HepG2 (cell line): Measurements from ENCODE around the gene ZFAND2B. TPM values are rescaled to one million over a fixed set of nuclear protein-coding genes. Genes with fewer than 3 reads are reported as not detected.

ENCODE experiments used
- ATRX ChIP-seq: sonication (generic); formaldehyde crosslinking; IDR thresholded peaks from 2 replicates; pipeline ENCODE4 v1.4.0; 2020; ENCODE audit warnings: missing genetic modification reagents, borderline replicate concordance
- BRD4 ChIP-seq: sonication (generic); formaldehyde crosslinking; IDR thresholded peaks from 2 replicates; pipeline ENCODE4 v1.4.0; 2020; ENCODE audit warnings: missing genetic modification reagents
- DR1 ChIP-seq: sonication (generic); formaldehyde crosslinking; IDR thresholded peaks from 2 replicates; pipeline ENCODE4 v1.8.0; 2021; ENCODE audit warnings: mild to moderate bottlenecking, missing genetic modification reagents, inconsistent platforms
- ELF4 ChIP-seq: sonication (generic); formaldehyde crosslinking; IDR thresholded peaks from 2 replicates; pipeline ENCODE4 v1.5.0; 2020; ENCODE audit warnings: missing genetic modification reagents, mild to moderate bottlenecking, moderate library complexity, borderline replicate concordance
- GATAD1 ChIP-seq: IDR thresholded peaks from 2 replicates; pipeline ENCODE4 v1.6.1; 2016; ENCODE audit warnings: missing genetic modification reagents, missing compliant biosample characterization
- HNF4A ChIP-seq: sonication (generic); formaldehyde crosslinking; IDR thresholded peaks from 2 replicates; pipeline ENCODE4 v1.4.0; 2020; ENCODE audit warnings: missing genetic modification reagents
- HNRNPL ChIP-seq: fragments of 200-400 bp; formaldehyde crosslinking; IDR thresholded peaks from 2 replicates; pipeline ENCODE4 v1.6.1; 2017; ENCODE audit warnings: mild to moderate bottlenecking, low read depth, low read length
- KLF9 ChIP-seq: IDR thresholded peaks from 2 replicates; pipeline ENCODE4 v1.6.1; 2016; ENCODE audit warnings: low read depth
- NONO ChIP-seq, 2 experiments: fragments of 450-650 bp in 1 of 2; sonication (generic) in 1 of 2; formaldehyde crosslinking in 1 of 2; IDR thresholded peaks in 1 of 2; conservative IDR thresholded peaks in 1 of 2; 2 replicates each; pipeline versions ENCODE4 v1.6.1 to v1.8.0; 2017 to 2022; ENCODE audit warnings: mild to moderate bottlenecking in 1 of 2, missing genetic modification reagents in 1 of 2, moderate library complexity in 1 of 2
- PLRG1 ChIP-seq: fragments of 450-650 bp; conservative IDR thresholded peaks from 2 replicates; pipeline ENCODE4 v1.6.1; 2016
- POGK ChIP-seq: sonication (generic); formaldehyde crosslinking; conservative IDR thresholded peaks from 2 replicates; pipeline ENCODE4 v1.8.0; 2022; ENCODE audit warnings: mild to moderate bottlenecking, moderate library complexity, missing genetic modification reagents
- POLR2A ChIP-seq, 2 experiments: IDR thresholded peaks; 2 replicates each; pipeline ENCODE4 v1.6.1; 2011; ENCODE audit warnings: low read depth in 2 of 2, low read length in 2 of 2, mild to moderate bottlenecking in 1 of 2, moderate library complexity in 1 of 2; ENCODE audit not compliant: insufficient read depth in 1 of 2
- RBAK ChIP-seq: sonication (generic); formaldehyde crosslinking; IDR thresholded peaks from 2 replicates; pipeline ENCODE4 v1.5.1; 2020; ENCODE audit warnings: mild to moderate bottlenecking, missing genetic modification reagents
- SALL1 ChIP-seq: sonication (generic); formaldehyde crosslinking; IDR thresholded peaks from 2 replicates; pipeline ENCODE4 v1.8.0; 2022; ENCODE audit warnings: mild to moderate bottlenecking, missing genetic modification reagents
- SKI ChIP-seq: fragments of 450-650 bp; IDR thresholded peaks from one replicate; pipeline ENCODE4 v1.6.1; 2018; ENCODE audit warnings: mild to moderate bottlenecking; ENCODE audit not compliant: partially characterized antibody
- ZBTB38 ChIP-seq: sonication (generic); formaldehyde crosslinking; IDR thresholded peaks from 2 replicates; pipeline ENCODE4 v1.5.1; 2020; ENCODE audit warnings: mild to moderate bottlenecking, missing genetic modification reagents
- ZFP36L1 ChIP-seq: sonication (generic); formaldehyde crosslinking; IDR thresholded peaks from 2 replicates; pipeline ENCODE4 v1.8.0; 2022; ENCODE audit warnings: mild to moderate bottlenecking, missing genetic modification reagents, moderate library complexity
- ZFY ChIP-seq: sonication (generic); formaldehyde crosslinking; IDR thresholded peaks from 2 replicates; pipeline ENCODE4 v1.4.0; 2020; ENCODE audit warnings: missing genetic modification reagents
- ZNF160 ChIP-seq: sonication (generic); formaldehyde crosslinking; IDR thresholded peaks from 2 replicates; pipeline ENCODE4 v1.8.0; 2022; ENCODE audit warnings: mild to moderate bottlenecking, inconsistent platforms, missing genetic modification reagents
- ZNF235 ChIP-seq: sonication (generic); formaldehyde crosslinking; IDR thresholded peaks from 2 replicates; pipeline ENCODE4 v1.8.1; 2023; ENCODE audit warnings: mild to moderate bottlenecking, missing genetic modification reagents, borderline replicate concordance
- ZNF543 ChIP-seq: sonication (generic); formaldehyde crosslinking; IDR thresholded peaks from 2 replicates; pipeline ENCODE4 v1.4.0; 2020; ENCODE audit warnings: mild to moderate bottlenecking, missing genetic modification reagents
- polyA plus RNA-seq, 8 experiments: library from polyadenylated mRNA; depleted of rRNA in 3 of 8; stranded (reverse) in 7 of 8; unstranded in 1 of 8; fragments of >200 nt; fragmentation: Illumina TruSeq in 4 of 8; extraction: Trizol in 4 of 8; gene quantifications; 2 replicates each; pipeline versions ENCODE4 v1.2.1 to v1.2.3, GENCODE V29; 2011 to 2016; ENCODE audit warnings: low read depth in 4 of 8, missing spikeins in 1 of 8, mixed read lengths in 1 of 8; ENCODE audit not compliant: insufficient read depth in 1 of 8
- total RNA-seq, 5 experiments: library from RNA; depleted of rRNA; stranded (reverse); fragments of >200 nt; fragmentation: Illumina TruSeq; extraction: Trizol; gene quantifications; 2 replicates each; pipeline ENCODE4 v1.2.3, GENCODE V29; 2016; ENCODE audit warnings: low read depth in 1 of 5
- TF ChIP-seq, protein P1 (sequence below): sonication (generic); formaldehyde crosslinking; IDR thresholded peaks from 2 replicates; pipeline ENCODE4 v1.4.0; 2020; ENCODE audit warnings: missing genetic modification reagents
- TF ChIP-seq, protein P2 (sequence below): sonication (generic); formaldehyde crosslinking; IDR thresholded peaks from 2 replicates; pipeline ENCODE4 v1.9.0; 2021; ENCODE audit warnings: missing genetic modification reagents, mild to moderate bottlenecking, borderline replicate concordance
- TF ChIP-seq, protein P3 (sequence below): sonication (generic); formaldehyde crosslinking; IDR thresholded peaks from 2 replicates; pipeline ENCODE4 v1.8.0; 2022; ENCODE audit warnings: low read depth, missing genetic modification reagents

The ZFAND2B gene
- total and polyA plus RNA-seq, 2 of the 13 experiments (the other 11 are each of a cell fraction or from before 2014, with no cell fraction given), result 53.3 to 115 TPM

DNA sequence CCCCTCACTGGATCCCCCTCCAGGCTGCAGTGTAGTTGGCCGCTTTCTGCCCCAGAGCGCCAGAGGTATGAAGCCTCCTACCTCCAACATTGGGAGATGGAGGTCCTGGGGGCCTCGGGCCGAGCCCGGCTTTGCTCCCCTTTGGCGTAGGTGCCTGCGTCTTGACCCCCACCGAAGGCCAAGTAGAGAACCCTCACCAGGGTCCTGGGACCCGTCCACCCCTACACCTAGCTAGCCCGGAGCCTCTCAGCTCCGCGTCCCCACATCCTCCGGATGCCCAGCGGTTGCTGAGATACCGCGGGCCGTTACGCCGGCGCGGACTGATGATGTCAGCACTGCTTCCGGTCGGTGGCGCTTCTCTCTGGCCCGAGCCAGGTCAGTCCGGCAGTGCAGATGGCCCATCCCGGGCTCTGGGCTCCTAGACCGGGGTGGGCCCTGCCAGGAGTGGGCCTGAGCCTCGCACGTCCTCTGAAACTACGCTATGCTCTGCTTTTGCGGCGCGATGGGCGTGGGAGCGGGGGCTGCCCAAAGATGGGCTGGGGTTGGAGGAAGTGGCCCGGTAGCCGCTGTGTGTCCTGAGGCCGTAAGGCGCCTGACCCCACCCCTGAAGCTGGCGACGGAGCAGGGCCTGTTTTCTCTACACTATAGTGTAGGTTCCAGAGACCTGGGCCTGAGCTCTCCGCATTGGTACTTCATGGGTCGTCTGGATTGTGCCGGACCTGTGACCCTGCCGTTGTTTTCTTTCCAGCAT lies 38.7 kb downstream of the ZFAND2B start, which contains the start of the genes GLB1L and STK16 (continued):
- TF ChIP-seq, protein P1, sequence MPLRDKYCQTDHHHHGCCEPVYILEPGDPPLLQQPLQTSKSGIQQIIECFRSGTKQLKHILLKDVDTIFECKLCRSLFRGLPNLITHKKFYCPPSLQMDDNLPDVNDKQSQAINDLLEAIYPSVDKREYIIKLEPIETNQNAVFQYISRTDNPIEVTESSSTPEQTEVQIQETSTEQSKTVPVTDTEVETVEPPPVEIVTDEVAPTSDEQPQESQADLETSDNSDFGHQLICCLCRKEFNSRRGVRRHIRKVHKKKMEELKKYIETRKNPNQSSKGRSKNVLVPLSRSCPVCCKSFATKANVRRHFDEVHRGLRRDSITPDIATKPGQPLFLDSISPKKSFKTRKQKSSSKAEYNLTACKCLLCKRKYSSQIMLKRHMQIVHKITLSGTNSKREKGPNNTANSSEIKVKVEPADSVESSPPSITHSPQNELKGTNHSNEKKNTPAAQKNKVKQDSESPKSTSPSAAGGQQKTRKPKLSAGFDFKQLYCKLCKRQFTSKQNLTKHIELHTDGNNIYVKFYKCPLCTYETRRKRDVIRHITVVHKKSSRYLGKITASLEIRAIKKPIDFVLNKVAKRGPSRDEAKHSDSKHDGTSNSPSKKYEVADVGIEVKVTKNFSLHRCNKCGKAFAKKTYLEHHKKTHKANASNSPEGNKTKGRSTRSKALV (CRISPR knock-in tag), result peak; percentile 64; the same call in 1 of the 2 replicates
- TF ChIP-seq ZNF160 (CRISPR knock-in tag) (peak; percentile 47; the same call in 1 of the 2 replicates), HNRNPL (peak; percentile 75; the same call in 1 of the 2 replicates), RBAK (CRISPR knock-in tag) (no peak), ZNF235 (CRISPR knock-in tag) (peak; percentile 90; the same call in 1 of the 2 replicates), POGK (peak; percentile 92), ELF4 (CRISPR knock-in tag) (no peak), GATAD1 (peak; percentile 99), ZBTB38 (CRISPR knock-in tag) (peak; percentile 78), HNF4A (CRISPR knock-in tag) (peak; percentile 58), ZFY (CRISPR knock-in tag) (peak; percentile 100), ATRX (CRISPR knock-in tag) (no peak), KLF9 (CRISPR knock-in tag) (peak; percentile 49; the same call in 1 of the 2 replicates), DR1 (CRISPR knock-in tag) (peak; percentile 86), SKI (peak; percentile 36), BRD4 (CRISPR knock-in tag) (peak; percentile 97), NONO (IDR thresholded peaks at IDR 0.05) (no peak), NONO (CRISPR knock-in tag; conservative IDR thresholded peaks at IDR 0.05) (peak; percentile 98), ZFP36L1 (CRISPR knock-in tag) (no peak; the same call in 1 of the 2 replicates), ZNF543 (CRISPR knock-in tag) (no peak), SALL1 (peak; percentile 86), PLRG1 (no peak), POLR2A (IDR thresholded peaks at IDR 0.05; ENCODE audit: insufficient read depth in 1 of 2, low read depth in 2 of 2, low read length in 2 of 2) (peak in 1 of 2 experiments; percentile 91; a peak in 2 of 4 replicates)
- TF ChIP-seq, protein P2, sequence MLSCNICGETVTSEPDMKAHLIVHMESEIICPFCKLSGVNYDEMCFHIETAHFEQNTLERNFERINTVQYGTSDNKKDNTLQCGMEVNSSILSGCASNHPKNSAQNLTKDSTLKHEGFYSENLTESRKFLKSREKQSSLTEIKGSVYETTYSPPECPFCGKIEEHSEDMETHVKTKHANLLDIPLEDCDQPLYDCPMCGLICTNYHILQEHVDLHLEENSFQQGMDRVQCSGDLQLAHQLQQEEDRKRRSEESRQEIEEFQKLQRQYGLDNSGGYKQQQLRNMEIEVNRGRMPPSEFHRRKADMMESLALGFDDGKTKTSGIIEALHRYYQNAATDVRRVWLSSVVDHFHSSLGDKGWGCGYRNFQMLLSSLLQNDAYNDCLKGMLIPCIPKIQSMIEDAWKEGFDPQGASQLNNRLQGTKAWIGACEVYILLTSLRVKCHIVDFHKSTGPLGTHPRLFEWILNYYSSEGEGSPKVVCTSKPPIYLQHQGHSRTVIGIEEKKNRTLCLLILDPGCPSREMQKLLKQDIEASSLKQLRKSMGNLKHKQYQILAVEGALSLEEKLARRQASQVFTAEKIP (CRISPR knock-in tag), result no peak
- TF ChIP-seq, protein P3, sequence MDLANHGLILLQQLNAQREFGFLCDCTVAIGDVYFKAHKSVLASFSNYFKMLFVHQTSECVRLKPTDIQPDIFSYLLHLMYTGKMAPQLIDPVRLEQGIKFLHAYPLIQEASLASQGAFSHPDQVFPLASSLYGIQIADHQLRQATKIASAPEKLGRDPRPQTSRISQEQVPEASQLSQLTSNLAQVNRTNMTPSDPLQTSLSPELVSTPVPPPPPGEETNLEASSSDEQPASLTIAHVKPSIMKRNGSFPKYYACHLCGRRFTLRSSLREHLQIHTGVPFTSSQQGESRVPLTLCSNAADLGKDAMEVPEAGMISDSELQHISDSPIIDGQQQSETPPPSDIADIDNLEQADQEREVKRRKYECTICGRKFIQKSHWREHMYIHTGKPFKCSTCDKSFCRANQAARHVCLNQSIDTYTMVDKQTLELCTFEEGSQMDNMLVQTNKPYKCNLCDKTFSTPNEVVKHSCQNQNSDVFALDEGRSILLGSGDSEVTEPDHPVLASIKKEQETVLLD (CRISPR knock-in tag), result peak; percentile 70; the same call in 1 of the 2 replicates
